ENCODE data around the gene ADGRB3.

DNA sequence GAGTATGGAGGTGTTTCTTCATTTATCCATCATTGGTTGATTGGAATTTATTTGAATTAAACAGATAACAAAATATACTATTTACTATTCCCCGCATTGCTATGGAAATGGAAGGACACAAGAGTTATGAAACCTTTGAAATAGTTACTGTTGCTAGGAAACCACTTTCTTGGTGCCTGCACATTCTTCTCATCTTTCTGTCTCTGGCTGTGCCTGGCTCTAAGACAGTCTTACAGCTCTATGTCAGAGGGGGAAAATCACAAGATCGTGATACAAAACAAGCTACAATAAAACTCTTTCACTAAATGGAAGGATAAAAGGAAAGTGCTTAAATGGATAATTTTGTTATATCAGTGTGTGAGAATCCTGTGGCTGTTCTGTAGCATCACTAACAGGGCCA, 708.8 kb downstream of the ADGRB3 start:
- TF ChIP-seq, protein P1, sequence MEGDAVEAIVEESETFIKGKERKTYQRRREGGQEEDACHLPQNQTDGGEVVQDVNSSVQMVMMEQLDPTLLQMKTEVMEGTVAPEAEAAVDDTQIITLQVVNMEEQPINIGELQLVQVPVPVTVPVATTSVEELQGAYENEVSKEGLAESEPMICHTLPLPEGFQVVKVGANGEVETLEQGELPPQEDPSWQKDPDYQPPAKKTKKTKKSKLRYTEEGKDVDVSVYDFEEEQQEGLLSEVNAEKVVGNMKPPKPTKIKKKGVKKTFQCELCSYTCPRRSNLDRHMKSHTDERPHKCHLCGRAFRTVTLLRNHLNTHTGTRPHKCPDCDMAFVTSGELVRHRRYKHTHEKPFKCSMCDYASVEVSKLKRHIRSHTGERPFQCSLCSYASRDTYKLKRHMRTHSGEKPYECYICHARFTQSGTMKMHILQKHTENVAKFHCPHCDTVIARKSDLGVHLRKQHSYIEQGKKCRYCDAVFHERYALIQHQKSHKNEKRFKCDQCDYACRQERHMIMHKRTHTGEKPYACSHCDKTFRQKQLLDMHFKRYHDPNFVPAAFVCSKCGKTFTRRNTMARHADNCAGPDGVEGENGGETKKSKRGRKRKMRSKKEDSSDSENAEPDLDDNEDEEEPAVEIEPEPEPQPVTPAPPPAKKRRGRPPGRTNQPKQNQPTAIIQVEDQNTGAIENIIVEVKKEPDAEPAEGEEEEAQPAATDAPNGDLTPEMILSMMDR (IDR thresholded peaks at IDR 0.05), result no peak
- TF ChIP-seq EP300 (IDR thresholded peaks at IDR 0.05), result no peak

Measured in sigmoid colon (tissue), 4 donors.